ENCODE measurements around the gene OSBPL1A. TPM values are rescaled to one million over a fixed set of nuclear protein-coding genes. Genes with fewer than 3 reads are reported as not detected.

OSBPL1A gene
- total RNA-seq, 1 donor from 2014 or later: 42.9 TPM

GRCh38 chr18:24234850-24235418 is 162.7 kb downstream of the OSBPL1A start:
- Histone ChIP-seq H3K4me3 (no peak overlapping the region), H3K36me3 (peaks cover 8 to 22% of the 10 kb centered on the region in 2 donors), H3K27me3 (no peaks in the 10 kb centered on the region), H3K27ac (no peak overlapping the region), H3K9me3 (no peaks in the 10 kb centered on the region), H3K4me1 (no peaks in the 10 kb centered on the region)
- intact Hi-C loops (cut with DNase I): no loop called here
- TF ChIP-seq CTCF (IDR thresholded peaks at IDR 0.05): no peak
- DNase-seq (ENCODE audit: low spot score in 2 of 2): no peak

- intact Hi-C loops (cut with DNase I): no loop called here
- no peaks in the 10 kb centered on the region for H3K4me1 ChIP-seq
- no peak for DNase-seq (ENCODE audit: low spot score in 2 of 2)
- no peaks in the 10 kb centered on the region for H3K27me3 ChIP-seq
- TF ChIP-seq CTCF (IDR thresholded peaks at IDR 0.05): no peak
- H3K27ac ChIP-seq: no peak overlapping the region
- H3K36me3 ChIP-seq: peaks cover 8 to 22% of the 10 kb centered on the region in 2 donors
- no peaks in the 10 kb centered on the region for H3K9me3 ChIP-seq
- H3K4me3 ChIP-seq: no peak overlapping the region
Measured at GRCh38 chr18:24234330-24234729, 163.3 kb downstream of the OSBPL1A start.

GRCh38 chr18:24232800-24233199 is 164.8 kb downstream of the OSBPL1A start:
- DNase-seq (ENCODE audit: low spot score in 2 of 2): no peak
- Histone ChIP-seq H3K27ac (no peak overlapping the region), H3K4me1 (no peaks in the 10 kb centered on the region), H3K4me3 (no peak overlapping the region), H3K9me3 (no peaks in the 10 kb centered on the region), H3K36me3 (peaks cover 8 to 17% of the 10 kb centered on the region in 2 donors), H3K27me3 (no peaks in the 10 kb centered on the region)
- intact Hi-C loops (cut with DNase I): no loop called here
- no peak for TF ChIP-seq CTCF (IDR thresholded peaks at IDR 0.05)

GRCh38 chr18:24231773-24232735 is 165.6 kb downstream of the OSBPL1A start:
- no peak overlapping the region for H3K27ac ChIP-seq
- no peaks in the 10 kb centered on the region for H3K4me1 ChIP-seq
- no peak for DNase-seq (ENCODE audit: low spot score in 2 of 2)
- no peak for TF ChIP-seq CTCF (IDR thresholded peaks at IDR 0.05)
- H3K27me3 ChIP-seq: no peaks in the 10 kb centered on the region
- H3K9me3 ChIP-seq: no peaks in the 10 kb centered on the region
- intact Hi-C loops (cut with DNase I): no loop called here
- peaks cover 6 to 14% of the 10 kb centered on the region in 2 donors for H3K36me3 ChIP-seq
- H3K4me3 ChIP-seq: no peak overlapping the region

- Histone ChIP-seq H3K9me3 (no peaks in the 10 kb centered on the region), H3K4me3 (no peak overlapping the region), H3K4me1 (no peaks in the 10 kb centered on the region), H3K27ac (no peak overlapping the region), H3K36me3 (peaks cover 0 to 4% of the 10 kb centered on the region in 2 donors), H3K27me3 (no peaks in the 10 kb centered on the region)
- TF ChIP-seq CTCF (IDR thresholded peaks at IDR 0.05): no peak
- DNase-seq (ENCODE audit: low spot score in 2 of 2): no peak
- intact Hi-C loops (cut with DNase I): no loop called here
Measured at GRCh38 chr18:24230766-24231165, 166.9 kb downstream of the OSBPL1A start.
